Tibial nerve (tissue), 4 donors: Measurements from ENCODE around the gene SLCO3A1.

ENCODE experiments used
- EP300 ChIP-seq, 2 donors: sonication (generic); formaldehyde crosslinking; IDR thresholded peaks; one replicate each; pipeline ENCODE4 v1.6.1; 2017; ENCODE audit warnings: antibody characterized with exemption in 2 of 2, mild to moderate bottlenecking in 1 of 2
- POLR2A ChIP-seq, 2 donors: fragments of 450-650 bp; IDR thresholded peaks; one replicate each; pipeline ENCODE4 v1.6.1; 2017; ENCODE audit warnings: antibody characterized with exemption in 2 of 2, mild to moderate bottlenecking in 2 of 2, moderate library complexity in 2 of 2
- TF ChIP-seq, protein P1 (sequence below), 5 experiments: fragments of 200-600 bp in 3 of 5; fragments of 450-650 bp in 2 of 5; sonication (generic) in 3 of 5; IDR thresholded peaks; one replicate each; pipeline ENCODE4 v1.5.1; 2016 to 2019; ENCODE audit warnings: antibody characterized with exemption in 5 of 5, mild to moderate bottlenecking in 3 of 5, moderate library complexity in 2 of 5

DNA sequence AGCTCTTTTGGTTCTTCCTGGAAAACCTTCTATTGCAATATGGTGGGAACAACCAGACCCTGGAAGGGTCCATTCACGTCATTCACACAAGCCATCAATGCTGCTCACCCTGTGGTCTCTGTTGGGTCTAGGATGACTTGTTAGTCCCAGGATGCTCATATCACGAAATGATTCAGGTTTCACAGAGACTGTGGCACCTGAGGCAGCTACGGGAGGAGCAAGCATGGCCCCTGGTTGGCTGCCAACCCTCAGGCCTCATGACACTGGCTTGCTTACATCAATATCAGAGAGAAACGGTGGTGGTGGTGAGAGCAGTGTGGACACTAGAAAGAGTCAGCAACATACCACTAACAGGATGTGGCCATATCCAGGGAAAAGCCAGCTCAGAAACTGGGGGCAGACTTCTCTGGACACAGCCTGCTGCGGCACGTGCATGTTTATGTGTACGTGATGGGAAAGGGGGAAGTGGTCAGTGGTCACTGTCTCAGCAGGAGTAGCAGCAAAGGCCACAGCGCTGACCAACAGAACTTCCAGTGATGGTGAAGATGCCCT is 331.2 kb downstream of the SLCO3A1 start:
- TF ChIP-seq, protein P1, sequence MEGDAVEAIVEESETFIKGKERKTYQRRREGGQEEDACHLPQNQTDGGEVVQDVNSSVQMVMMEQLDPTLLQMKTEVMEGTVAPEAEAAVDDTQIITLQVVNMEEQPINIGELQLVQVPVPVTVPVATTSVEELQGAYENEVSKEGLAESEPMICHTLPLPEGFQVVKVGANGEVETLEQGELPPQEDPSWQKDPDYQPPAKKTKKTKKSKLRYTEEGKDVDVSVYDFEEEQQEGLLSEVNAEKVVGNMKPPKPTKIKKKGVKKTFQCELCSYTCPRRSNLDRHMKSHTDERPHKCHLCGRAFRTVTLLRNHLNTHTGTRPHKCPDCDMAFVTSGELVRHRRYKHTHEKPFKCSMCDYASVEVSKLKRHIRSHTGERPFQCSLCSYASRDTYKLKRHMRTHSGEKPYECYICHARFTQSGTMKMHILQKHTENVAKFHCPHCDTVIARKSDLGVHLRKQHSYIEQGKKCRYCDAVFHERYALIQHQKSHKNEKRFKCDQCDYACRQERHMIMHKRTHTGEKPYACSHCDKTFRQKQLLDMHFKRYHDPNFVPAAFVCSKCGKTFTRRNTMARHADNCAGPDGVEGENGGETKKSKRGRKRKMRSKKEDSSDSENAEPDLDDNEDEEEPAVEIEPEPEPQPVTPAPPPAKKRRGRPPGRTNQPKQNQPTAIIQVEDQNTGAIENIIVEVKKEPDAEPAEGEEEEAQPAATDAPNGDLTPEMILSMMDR (IDR thresholded peaks at IDR 0.05) = no peak
- no peak for TF ChIP-seq POLR2A (IDR thresholded peaks at IDR 0.05)
- no peak for TF ChIP-seq EP300 (IDR thresholded peaks at IDR 0.05)
